22Rv1 (cell line): Measurements from ENCODE around the gene DMXL1.

Experiments
- CTCF ChIP-seq: fragments of 450-650 bp; IDR thresholded peaks from 2 replicates; pipeline ENCODE4 v1.5.1; 2017; ENCODE audit warnings: mild to moderate bottlenecking
- ZFX ChIP-seq: fragments of 450-650 bp; IDR thresholded peaks from 2 replicates; pipeline ENCODE4 v1.6.1; 2017; ENCODE audit warnings: antibody characterized with exemption, borderline replicate concordance

GRCh38 chr5:119120893-119121292 is 50.0 kb downstream of the DMXL1 start:
- no peak for TF ChIP-seq CTCF
- TF ChIP-seq ZFX = no peak
